Measurements from ENCODE around the gene JHY.

The JHY gene

DNA sequence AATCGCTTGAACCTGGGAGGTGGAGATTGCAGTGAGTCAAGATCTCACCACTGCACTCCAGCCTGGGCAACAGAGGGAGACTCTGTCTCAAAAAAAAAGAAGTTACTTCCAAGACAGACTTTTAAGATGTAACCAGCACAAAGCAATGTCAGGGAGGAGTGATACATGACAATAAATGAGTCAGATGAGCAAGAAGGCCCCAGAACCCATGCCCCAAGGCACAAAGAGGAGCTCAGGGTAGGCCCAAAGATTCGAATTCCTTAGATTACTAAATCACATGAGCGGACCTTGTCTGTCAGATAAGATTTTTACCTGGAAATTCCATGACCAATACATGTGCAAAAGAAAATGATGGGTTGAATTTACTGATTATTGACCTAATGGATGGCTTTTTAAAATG is 10.5 kb upstream of the JHY start:
- DNase-seq, result no peak

GRCh38 chr11:122874991-122875390 is 7.6 kb upstream of the JHY start:
- no peak for DNase-seq

GRCh38 chr11:122877732-122878131 is 4.8 kb upstream of the JHY start:
- no peak for DNase-seq

DNA sequence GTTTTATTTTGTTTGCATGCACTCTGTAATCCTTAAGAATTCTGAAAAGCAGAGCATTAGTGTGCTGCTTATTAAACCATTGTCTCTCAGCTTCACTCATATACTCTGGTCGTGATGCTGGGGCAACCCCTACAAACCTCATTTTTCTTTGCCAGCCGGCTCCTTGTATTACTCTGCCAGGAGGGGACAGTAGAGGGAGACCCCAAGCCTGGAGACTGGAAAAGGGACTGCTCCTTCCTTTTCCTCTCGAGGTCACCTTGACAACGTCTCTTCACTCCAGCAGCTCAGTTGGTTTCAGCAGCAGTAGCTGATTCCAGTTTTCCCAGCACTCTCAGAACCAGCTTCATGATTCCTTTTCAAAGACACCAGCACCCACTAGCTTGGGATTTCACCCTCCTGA is 2.8 kb upstream of the JHY start:
- no peak for DNase-seq

- peak; percentile 47 for DNase-seq
These were observed 492 bp downstream of the JHY start for GRCh38 chr11:122882857-122883645.

DNA sequence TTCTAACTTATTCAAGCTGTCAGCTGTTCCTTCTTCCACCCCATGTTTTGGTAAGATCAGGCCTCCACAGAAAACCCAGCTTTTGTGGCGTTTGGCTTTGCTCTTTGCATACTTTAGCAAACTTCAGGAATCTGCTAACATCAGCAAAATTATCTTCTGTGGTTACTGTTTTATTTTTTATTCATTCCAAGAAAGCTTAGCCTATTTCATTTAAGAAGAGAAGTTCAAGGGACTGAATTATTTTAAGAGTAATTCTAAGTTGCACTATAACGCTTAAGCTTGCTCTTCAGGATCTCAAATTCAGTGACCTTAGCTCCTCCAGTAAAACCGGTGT is 1.1 kb downstream of the JHY start:
- no peak for DNase-seq

DNA sequence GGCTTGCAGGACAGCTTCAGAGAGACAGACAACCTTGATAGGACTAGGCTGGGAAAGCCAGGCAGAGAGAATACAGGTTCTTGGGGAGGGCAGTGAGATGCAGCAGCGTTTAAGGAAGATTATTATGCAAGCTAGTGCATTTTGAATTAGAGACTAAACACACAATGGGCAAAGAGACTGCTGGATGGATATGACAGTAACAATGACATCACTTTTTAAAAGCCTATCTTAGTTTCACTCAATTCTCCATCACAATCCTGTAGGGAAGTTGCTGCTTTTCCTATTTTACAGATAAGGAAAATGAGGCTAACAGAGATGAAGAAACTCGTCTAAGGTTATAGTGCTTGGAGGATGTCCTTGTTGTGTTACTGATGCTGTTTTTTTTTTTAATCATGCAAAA is 5.6 kb downstream of the JHY start:
- no peak for DNase-seq

DNA sequence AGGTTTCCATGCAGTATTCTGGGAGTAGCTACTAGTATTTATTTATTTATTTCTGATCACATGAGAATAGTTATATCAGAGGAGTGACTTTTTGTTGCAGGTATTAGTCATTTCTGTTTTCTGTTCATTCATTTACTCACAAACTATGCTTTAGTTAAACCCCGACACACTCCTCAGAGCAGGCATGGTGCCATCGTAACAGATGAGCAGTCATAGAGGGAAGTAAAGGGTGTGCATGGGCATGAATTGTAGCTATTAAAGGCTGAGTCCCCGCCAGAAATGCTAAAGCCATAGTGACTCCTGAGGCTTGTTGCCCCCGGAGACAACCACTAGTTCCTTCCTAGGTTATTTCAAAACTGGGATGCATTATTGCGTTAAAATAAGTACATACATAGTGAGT is 10.6 kb downstream of the JHY start:
- DNase-seq, result no peak

GRCh38 chr11:122895563-122895962 is 13.0 kb downstream of the JHY start:
- no peak for DNase-seq

GRCh38 chr11:122897606-122898210 is 15.1 kb downstream of the JHY start:
- DNase-seq, result no peak

GRCh38 chr11:122898799-122899198 is 16.2 kb downstream of the JHY start:
- no peak for DNase-seq

GRCh38 chr11:122900587-122901202 is 18.1 kb downstream of the JHY start:
- DNase-seq, result no peak

DNA sequence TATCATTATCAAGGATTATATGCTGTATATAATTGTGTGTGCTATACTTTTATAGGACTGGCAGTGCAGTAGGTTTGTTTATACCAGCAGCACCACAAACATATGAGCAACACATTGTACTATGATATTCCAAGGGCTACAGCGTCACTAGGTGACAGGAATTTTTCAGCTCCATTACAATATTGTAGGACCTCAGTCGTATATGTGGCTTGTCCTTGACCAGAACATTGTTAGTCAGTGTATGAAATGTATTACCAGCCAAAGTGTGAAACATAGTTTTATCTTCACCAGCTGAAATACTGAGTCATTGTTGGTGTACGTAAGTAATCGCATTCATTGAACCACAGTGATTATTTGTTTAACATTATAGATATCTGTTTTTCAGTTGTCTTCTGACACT is 20.4 kb downstream of the JHY start:
- DNase-seq, result no peak

DNA sequence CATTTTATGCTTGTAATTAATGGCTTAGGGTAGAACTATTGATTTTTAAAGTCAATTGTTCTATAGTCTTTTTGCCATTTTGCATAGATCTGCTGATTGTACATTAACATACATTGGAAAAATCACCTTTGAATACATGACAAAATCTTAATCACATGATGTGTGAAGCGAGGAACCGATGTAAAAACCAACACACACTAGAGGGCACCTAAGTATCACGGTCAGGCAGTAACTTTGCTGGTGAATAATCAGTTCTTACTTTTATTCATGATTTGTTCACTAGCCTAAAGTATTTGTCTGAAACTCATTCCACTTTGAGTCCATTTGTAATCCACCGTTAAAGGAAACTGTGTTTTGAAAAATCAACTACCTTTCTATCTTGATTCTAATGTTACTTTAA is 28.2 kb downstream of the JHY start:
- no peak for DNase-seq

GRCh38 chr11:122917311-122917710 is 34.8 kb downstream of the JHY start:
- no peak for DNase-seq

GRCh38 chr11:122918734-122919133 is 36.2 kb downstream of the JHY start:
- DNase-seq, result no peak

DNA sequence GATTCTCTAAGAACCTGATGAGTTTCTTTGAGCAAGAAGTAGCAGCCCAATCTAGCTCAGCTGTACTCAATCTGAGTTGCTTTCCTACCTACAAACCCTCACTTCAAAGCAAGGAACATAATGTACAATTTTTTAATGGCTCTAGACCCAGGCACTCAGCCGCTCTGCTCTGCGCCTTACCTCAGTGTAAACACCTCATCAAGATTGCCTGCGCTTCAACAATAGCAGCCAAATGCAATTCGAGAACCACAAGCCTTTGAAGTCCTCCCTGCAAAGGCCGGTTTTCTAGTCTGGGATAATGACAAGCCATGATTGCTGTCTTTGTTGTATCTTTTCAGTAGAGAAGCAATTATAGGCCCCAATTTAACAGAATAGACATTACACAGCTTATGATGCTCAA is 38.0 kb downstream of the JHY start:
- DNase-seq, result no peak

GRCh38 chr11:122922893-122923292 is 40.3 kb downstream of the JHY start:
- DNase-seq, result no peak

GRCh38 chr11:122923302-122923701 is 40.7 kb downstream of the JHY start:
- DNase-seq, result no peak

- no peak for DNase-seq
These were observed 49.0 kb downstream of the JHY start for GRCh38 chr11:122931510-122931909.

GRCh38 chr11:122933416-122933815 is 50.9 kb downstream of the JHY start:
- no peak for DNase-seq

- DNase-seq, result no peak
These were observed 55.4 kb downstream of the JHY start for GRCh38 chr11:122937983-122938382.

DNA sequence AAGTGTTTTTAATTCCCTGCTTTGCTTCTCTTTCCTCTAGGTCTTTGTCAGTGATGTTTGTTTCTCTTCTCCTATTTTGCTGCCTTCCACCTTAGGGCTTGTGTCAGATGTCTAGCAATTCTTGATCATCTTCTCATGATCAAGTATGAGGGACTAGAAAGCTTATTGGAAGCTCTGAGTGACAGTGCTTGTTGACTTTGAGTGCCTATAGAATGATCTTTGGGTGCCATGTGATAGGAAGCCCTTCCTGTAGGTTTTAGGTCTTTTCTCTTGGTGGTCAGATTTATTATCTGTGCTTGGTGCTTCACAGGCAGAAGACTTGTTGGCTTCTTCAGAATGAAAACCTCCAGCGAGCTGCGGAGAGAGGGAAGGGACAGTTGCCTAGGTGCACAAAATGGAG is 56.0 kb downstream of the JHY start:
- DNase-seq, result no peak

GRCh38 chr11:122951211-122951610 is 68.7 kb downstream of the JHY start:
- DNase-seq, result no peak

- no peak for DNase-seq
These were observed 71.9 kb downstream of the JHY start for GRCh38 chr11:122954455-122954854.
